Stromal cell of bone marrow (primary cell): Measurements from ENCODE around the gene PER2.

Experiments used
- DNase-seq: peaks from one replicate; pipeline ENCODE4 v3.0.0-alpha.2; 2012; ENCODE audit warnings: low read depth

The PER2 gene

GRCh38 chr2:238230699-238231098, 57.7 kb downstream of the PER2 start:
- no peak for DNase-seq

GRCh38 chr2:238228700-238229099, 59.7 kb downstream of the PER2 start:
- DNase-seq = no peak

GRCh38 chr2:238227587-238228032, 60.8 kb downstream of the PER2 start:
- DNase-seq = no peak

GRCh38 chr2:238226698-238227586, 61.5 kb downstream of the PER2 start:
- DNase-seq = no peak

GRCh38 chr2:238225911-238226697, 62.3 kb downstream of the PER2 start:
- no peak for DNase-seq

- no peak for DNase-seq
Observed at GRCh38 chr2:238225121-238225520, 63.3 kb downstream of the PER2 start.

- DNase-seq = no peak
Observed at GRCh38 chr2:238224356-238225035, 63.9 kb downstream of the PER2 start.

- no peak for DNase-seq
Observed at GRCh38 chr2:238220892-238221521, 67.4 kb downstream of the PER2 start.

- DNase-seq = no peak
Observed at GRCh38 chr2:238220274-238220891, 68.0 kb downstream of the PER2 start.

GRCh38 chr2:238216651-238217184, 71.7 kb downstream of the PER2 start:
- DNase-seq = no peak

- no peak for DNase-seq
Observed at GRCh38 chr2:238207006-238207405, 81.4 kb downstream of the PER2 start.

- DNase-seq = no peak
Observed at GRCh38 chr2:238203973-238204683, 84.3 kb downstream of the PER2 start.

- peak; percentile 73 for DNase-seq
Observed at GRCh38 chr2:238203094-238203972, 85.1 kb downstream of the PER2 start, which contains the start of gene ILKAP. TSS of gene ILKAP (minus strand) at chr2:238203695. CDS start at chr2:238203553, 142 bp downstream.

- DNase-seq = peak; percentile 4
Observed at GRCh38 chr2:238202326-238203093, 85.9 kb downstream of the PER2 start.
